Tibial nerve (tissue), 4 donors: Measurements from ENCODE around the gene F2R. TPM values are rescaled to one million over a fixed set of nuclear protein-coding genes. Genes with fewer than 3 reads are reported as not detected.
A peak's percentile ranks its signal among the peaks of the same experiment; 100 is the strongest.

ENCODE experiments used
- DNase-seq, 2 donors: peaks; one replicate each; pipeline ENCODE4 v3.0.0-alpha.2; 2019; ENCODE audit warnings: low spot score in 2 of 2
- H3K27ac ChIP-seq, 4 donors: fragments of 200-600 bp; sonication (generic) in 3 of 4; one replicate each; pipeline ENCODE4 v1.5.1; 2017 to 2019; ENCODE audit warnings: mild to moderate bottlenecking in 1 of 4
- H3K27me3 ChIP-seq, 2 donors: fragments of 200-600 bp; sonication (generic) in 1 of 2; one replicate each; pipeline versions ENCODE4 v1.5.1 to v1.6.0; 2017 to 2019
- H3K36me3 ChIP-seq, 3 donors: fragments of 200-600 bp; sonication (generic); one replicate each; pipeline ENCODE4 v1.5.1; 2018 to 2019
- H3K4me1 ChIP-seq, 4 donors: fragments of 200-600 bp; sonication (generic) in 3 of 4; one replicate each; pipeline ENCODE4 v1.5.1; 2017 to 2019
- H3K4me3 ChIP-seq, 4 donors: fragments of 200-600 bp; sonication (generic) in 3 of 4; one replicate each; pipeline ENCODE4 v1.5.1; 2017 to 2019; ENCODE audit warnings: mild to moderate bottlenecking in 1 of 4, moderate library complexity in 1 of 4
- H3K9me3 ChIP-seq, 4 donors: fragments of 200-600 bp; sonication (generic) in 3 of 4; one replicate each; pipeline ENCODE4 v1.5.1; 2017 to 2019
- CTCF ChIP-seq, 5 experiments: fragments of 200-600 bp in 3 of 5; fragments of 450-650 bp in 2 of 5; sonication (generic) in 3 of 5; IDR thresholded peaks; one replicate each; pipeline ENCODE4 v1.5.1; 2016 to 2019; ENCODE audit warnings: antibody characterized with exemption in 5 of 5, mild to moderate bottlenecking in 3 of 5, moderate library complexity in 2 of 5
- EP300 ChIP-seq, 2 donors: sonication (generic); formaldehyde crosslinking; IDR thresholded peaks; one replicate each; pipeline ENCODE4 v1.6.1; 2017; ENCODE audit warnings: antibody characterized with exemption in 2 of 2, mild to moderate bottlenecking in 1 of 2
- POLR2A ChIP-seq, 2 donors: fragments of 450-650 bp; IDR thresholded peaks; one replicate each; pipeline ENCODE4 v1.6.1; 2017; ENCODE audit warnings: antibody characterized with exemption in 2 of 2, mild to moderate bottlenecking in 2 of 2, moderate library complexity in 2 of 2
- WGBS, 2 donors: methylation state at CpG; one replicate each; pipeline ENCODE4 v1.1.5; 2018; 5-methylcytosine and 5-hydroxymethylcytosine counted together
- total RNA-seq, 4 donors: library from RNA; depleted of rRNA; stranded (reverse); fragments of >200 nt; gene quantifications; one replicate each; pipeline ENCODE4 v1.1.0, GENCODE V29; 2016

F2R gene
- total RNA-seq, 4 donors from 2014 or later, result 2.5 to 12.6 (median 6.2) TPM

GRCh38 chr5:76717222-76718083 is 1.5 kb downstream of the F2R start:
- no peaks in the 10 kb centered on the region for H3K36me3 ChIP-seq
- peaks cover 0 to 21% (median 14%) of the 10 kb centered on the region in 4 donors for H3K4me1 ChIP-seq
- DNase-seq, result no peak
- peaks cover 0 to 24% of the 10 kb centered on the region in 2 donors for H3K27me3 ChIP-seq
- 82 to 89% methylated on average over 11 of the region's 11 CpGs for WGBS, 2 donors
- H3K27ac ChIP-seq, result no peak overlapping the region
- TF ChIP-seq POLR2A (IDR thresholded peaks at IDR 0.05), result no peak
- TF ChIP-seq EP300 (IDR thresholded peaks at IDR 0.05), result no peak
- no peak for TF ChIP-seq CTCF (IDR thresholded peaks at IDR 0.05)
- no peaks in the 10 kb centered on the region for H3K9me3 ChIP-seq
- peak overlapping the region in 3 of 4 donors; percentile 65 to 95 (median 88) for H3K4me3 ChIP-seq

- peaks cover 0 to 21% (median 14%) of the 10 kb centered on the region in 4 donors for H3K4me1 ChIP-seq
- no peak overlapping the region for H3K4me3 ChIP-seq
- TF ChIP-seq EP300 (IDR thresholded peaks at IDR 0.05) (no peak), POLR2A (IDR thresholded peaks at IDR 0.05) (no peak), CTCF (IDR thresholded peaks at IDR 0.05) (no peak)
- H3K9me3 ChIP-seq, result no peaks in the 10 kb centered on the region
- WGBS, 2 donors, result 82 to 91% methylated on average over 5 of the region's 5 CpGs
- no peaks in the 10 kb centered on the region for H3K36me3 ChIP-seq
- no peak for DNase-seq
- H3K27ac ChIP-seq, result no peak overlapping the region
- H3K27me3 ChIP-seq, result peaks cover 0 to 20% of the 10 kb centered on the region in 2 donors
Measured at GRCh38 chr5:76718381-76718832, 2.5 kb downstream of the F2R start.

- TF ChIP-seq EP300 (IDR thresholded peaks at IDR 0.05) (no peak), POLR2A (IDR thresholded peaks at IDR 0.05) (no peak), CTCF (IDR thresholded peaks at IDR 0.05) (no peak)
- no peak overlapping the region for H3K27ac ChIP-seq
- no peaks in the 10 kb centered on the region for H3K9me3 ChIP-seq
- H3K4me3 ChIP-seq, result no peak overlapping the region
- H3K27me3 ChIP-seq, result peaks cover 0 to 20% of the 10 kb centered on the region in 2 donors
- H3K4me1 ChIP-seq, result peaks cover 0 to 21% (median 14%) of the 10 kb centered on the region in 4 donors
- no peak for DNase-seq
- no peaks in the 10 kb centered on the region for H3K36me3 ChIP-seq
- WGBS, 2 donors, result 92 to 93% methylated on average over 4 of the region's 4 CpGs
Measured at GRCh38 chr5:76718880-76719279, 3.0 kb downstream of the F2R start.

- H3K27ac ChIP-seq, result no peak overlapping the region
Measured at GRCh38 chr5:76720988-76721569, 5.2 kb downstream of the F2R start.

GRCh38 chr5:76723266-76723665 is 7.3 kb downstream of the F2R start:
- no peak for TF ChIP-seq POLR2A (IDR thresholded peaks at IDR 0.05)
- no peak for TF ChIP-seq EP300 (IDR thresholded peaks at IDR 0.05)
- no peak for TF ChIP-seq CTCF (IDR thresholded peaks at IDR 0.05)
- Histone ChIP-seq H3K4me3 (no peak overlapping the region), H3K4me1 (no peaks in the 10 kb centered on the region), H3K36me3 (no peaks in the 10 kb centered on the region), H3K27ac (no peak overlapping the region), H3K9me3 (peaks cover 0 to under 1% (median 0%) of the 10 kb centered on the region in 4 donors), H3K27me3 (no peaks in the 10 kb centered on the region)
- WGBS, 2 donors, result 84 to 88% methylated on average over 1 of the region's 1 CpG
- no peak for DNase-seq

More at GRCh38 chr5:76720988-76721569, 5.2 kb downstream of the F2R start:
- no peak for DNase-seq
- no peaks in the 10 kb centered on the region for H3K9me3 ChIP-seq
- no peak for TF ChIP-seq EP300 (IDR thresholded peaks at IDR 0.05)
- no peaks in the 10 kb centered on the region for H3K36me3 ChIP-seq
- WGBS, 2 donors, result 58 to 66% methylated on average over 10 of the region's 10 CpGs
- no peak overlapping the region for H3K4me3 ChIP-seq
- peaks cover 0 to 11% (median 5%) of the 10 kb centered on the region in 4 donors for H3K4me1 ChIP-seq
- peaks cover 0 to 5% of the 10 kb centered on the region in 2 donors for H3K27me3 ChIP-seq
